Liver (tissue), 9 donors: ENCODE measurements around the gene CRY1. TPM values are rescaled to one million over a fixed set of nuclear protein-coding genes. Genes with fewer than 3 reads are reported as not detected.

Source experiments
- DNase-seq: peaks from one replicate; pipeline ENCODE4 v3.0.0-alpha.2; 2017; ENCODE audit warnings: low spot score
- H3K27ac ChIP-seq, 2 donors: one replicate each; pipeline ENCODE4 v1.7.0; 2013; ENCODE audit warnings: inconsistent platforms in 2 of 2, low read length in 2 of 2, control low read depth in 1 of 2, low read depth in 1 of 2, mild to moderate bottlenecking in 1 of 2
- H3K27me3 ChIP-seq, 4 donors: one replicate each; pipeline versions ENCODE4 v1.6.1 to v1.7.0; 2013; ENCODE audit warnings: low read length in 3 of 4, inconsistent platforms in 1 of 4, mild to moderate bottlenecking in 1 of 4, moderate library complexity in 1 of 4; ENCODE audit not compliant: control insufficient read depth in 4 of 4, insufficient read depth in 4 of 4
- H3K36me3 ChIP-seq, 4 donors: one replicate each; pipeline versions ENCODE4 v1.6.1 to v1.7.0; 2013; ENCODE audit warnings: low read length in 3 of 4, mild to moderate bottlenecking in 3 of 4, low read depth in 1 of 4, moderate library complexity in 1 of 4; ENCODE audit not compliant: control insufficient read depth in 4 of 4, insufficient read depth in 3 of 4
- H3K4me1 ChIP-seq, 4 donors: one replicate each; pipeline versions ENCODE4 v1.6.1 to v1.7.0; 2013; ENCODE audit warnings: low read length in 3 of 4, mild to moderate bottlenecking in 3 of 4, moderate library complexity in 1 of 4; ENCODE audit not compliant: control insufficient read depth in 4 of 4, insufficient read depth in 4 of 4
- H3K4me3 ChIP-seq, 3 donors: one replicate each; pipeline versions ENCODE4 v1.6.1 to v1.7.0; 2013; ENCODE audit warnings: low read length in 3 of 3, control low read depth in 1 of 3, low read depth in 1 of 3, mild to moderate bottlenecking in 1 of 3
- H3K9ac ChIP-seq, 2 donors: one replicate each; pipeline ENCODE4 v1.7.0; 2013; ENCODE audit warnings: low read length in 2 of 2, mild to moderate bottlenecking in 2 of 2, moderate library complexity in 2 of 2, control low read depth in 1 of 2, low read depth in 1 of 2
- H3K9me3 ChIP-seq, 4 donors: one replicate each; pipeline versions ENCODE4 v1.6.1 to v1.7.0; 2013; ENCODE audit warnings: low read length in 3 of 4; ENCODE audit not compliant: control insufficient read depth in 4 of 4
- CTCF ChIP-seq: fragments of 150-350 bp; IDR thresholded peaks from 2 replicates; pipeline ENCODE4 v1.5.1; 2017; ENCODE audit warnings: improper control_type of control experiment, low read depth, low read length; ENCODE audit not compliant: missing input control
- EGR1 ChIP-seq, 2 donors: IDR thresholded peaks; 2 replicates each; pipeline ENCODE4 v1.6.1; 2016 to 2018; ENCODE audit warnings: antibody characterized with exemption in 2 of 2, low read depth in 2 of 2
- FOXA1 ChIP-seq: IDR thresholded peaks from 2 replicates; pipeline ENCODE4 v1.6.1; 2016; ENCODE audit warnings: antibody characterized with exemption
- FOXA2 ChIP-seq: IDR thresholded peaks from 2 replicates; pipeline ENCODE4 v1.6.1; 2016; ENCODE audit warnings: antibody characterized with exemption
- GABPA ChIP-seq, 2 donors: IDR thresholded peaks in 1 of 2; conservative IDR thresholded peaks in 1 of 2; 2 replicates each; pipeline ENCODE4 v1.6.1; 2016; ENCODE audit warnings: antibody characterized with exemption in 2 of 2, mild to moderate bottlenecking in 1 of 2, moderate library complexity in 1 of 2
- HNF4A ChIP-seq, 2 donors: conservative IDR thresholded peaks; 2 replicates each; pipeline ENCODE4 v1.6.1; 2016; ENCODE audit warnings: antibody characterized with exemption in 2 of 2, mild to moderate bottlenecking in 2 of 2
- HNF4G ChIP-seq: IDR thresholded peaks from 2 replicates; pipeline ENCODE4 v1.6.1; 2016; ENCODE audit warnings: antibody characterized with exemption
- JUND ChIP-seq, 2 donors: IDR thresholded peaks; 2 replicates each; pipeline ENCODE4 v1.6.1; 2016; ENCODE audit warnings: antibody characterized with exemption in 2 of 2
- MAX ChIP-seq: IDR thresholded peaks from 2 replicates; pipeline ENCODE4 v1.6.1; 2016; ENCODE audit warnings: antibody characterized with exemption
- NR2F2 ChIP-seq: IDR thresholded peaks from 2 replicates; pipeline ENCODE4 v1.6.1; 2016; ENCODE audit warnings: antibody characterized with exemption
- RAD21 ChIP-seq, 2 donors: IDR thresholded peaks; 2 replicates each; pipeline ENCODE4 v1.6.1; 2016; ENCODE audit warnings: antibody characterized with exemption in 2 of 2, mild to moderate bottlenecking in 2 of 2
- REST ChIP-seq: IDR thresholded peaks from 2 replicates; pipeline ENCODE4 v1.6.1; 2016; ENCODE audit warnings: antibody characterized with exemption, mild to moderate bottlenecking
- RXRA ChIP-seq, 2 donors: IDR thresholded peaks; 2 replicates each; pipeline ENCODE4 v1.6.1; 2017 to 2018; ENCODE audit warnings: antibody characterized with exemption in 2 of 2, mild to moderate bottlenecking in 1 of 2
- SP1 ChIP-seq: IDR thresholded peaks from 2 replicates; pipeline ENCODE4 v1.6.1; 2018; ENCODE audit warnings: antibody characterized with exemption, mild to moderate bottlenecking
- TAF1 ChIP-seq: conservative IDR thresholded peaks from 2 replicates; pipeline ENCODE4 v1.6.1; 2016; ENCODE audit warnings: antibody characterized with exemption, mild to moderate bottlenecking
- YY1 ChIP-seq: IDR thresholded peaks from 2 replicates; pipeline ENCODE4 v1.6.1; 2016; ENCODE audit warnings: antibody characterized with exemption, mild to moderate bottlenecking
- WGBS: extraction: QIAGEN DNeasy Blood & Tissue Kit; methylation state at CpG from one replicate; pipeline ENCODE4 v1.1.7; 2013; 5-methylcytosine and 5-hydroxymethylcytosine counted together
- polyA plus RNA-seq, 2 donors: library from polyadenylated mRNA; stranded (reverse) in 1 of 2; unstranded in 1 of 2; fragments of 200-250 nt in 1 of 2; fragments of >200 nt in 1 of 2; fragmentation: Nextera tagmentation in 1 of 2; extraction: Ambion mirVana in 1 of 2; gene quantifications; one replicate each; pipeline versions ENCODE4 v1.2.1 to v1.2.3, GENCODE V29; 2013 to 2015
- total RNA-seq, 2 donors: library from RNA; depleted of rRNA; stranded (reverse); fragments of >200 nt; gene quantifications; one replicate each; pipeline ENCODE4 v1.2.3, GENCODE V29; 2014
- TF ChIP-seq, protein P1 (sequence below): IDR thresholded peaks from 2 replicates; pipeline ENCODE4 v1.6.1; 2016; ENCODE audit warnings: antibody characterized with exemption
- TF ChIP-seq, protein P2 (sequence below): IDR thresholded peaks from 2 replicates; pipeline ENCODE4 v1.6.1; 2016; ENCODE audit warnings: antibody characterized with exemption
- donor health status: healthy.
- donor health status: healthy.
- donor health status: healthy.
- donor health status: healthy.
- donor health status: healthy.

The CRY1 gene
- total and polyA plus RNA-seq, 4 donors: 5.7 to 16.6 (median 10.1) TPM

GRCh38 chr12:106980944-106981343 lies 112.4 kb downstream of the CRY1 start:
- no peak for DNase-seq
- no peaks in the 10 kb centered on the region for H3K9me3 ChIP-seq
- H3K27ac ChIP-seq: peak overlapping the region in 1 of 2 donors; percentile 6
- H3K4me3 ChIP-seq: no peak overlapping the region
- no peak for TF ChIP-seq RAD21 (IDR thresholded peaks at IDR 0.05)
- no peak for TF ChIP-seq FOXA2
- TF ChIP-seq JUND (IDR thresholded peaks at IDR 0.05): no peak
- peaks cover 0 to 3% (median 1%) of the 10 kb centered on the region in 4 donors for H3K36me3 ChIP-seq
- H3K4me1 ChIP-seq: peaks cover 16 to 39% (median 25%) of the 10 kb centered on the region in 4 donors
- no peak overlapping the region for H3K9ac ChIP-seq
- H3K27me3 ChIP-seq: no peaks in the 10 kb centered on the region
- WGBS: 92% methylated on average over 7 of the region's 7 CpGs

DNA sequence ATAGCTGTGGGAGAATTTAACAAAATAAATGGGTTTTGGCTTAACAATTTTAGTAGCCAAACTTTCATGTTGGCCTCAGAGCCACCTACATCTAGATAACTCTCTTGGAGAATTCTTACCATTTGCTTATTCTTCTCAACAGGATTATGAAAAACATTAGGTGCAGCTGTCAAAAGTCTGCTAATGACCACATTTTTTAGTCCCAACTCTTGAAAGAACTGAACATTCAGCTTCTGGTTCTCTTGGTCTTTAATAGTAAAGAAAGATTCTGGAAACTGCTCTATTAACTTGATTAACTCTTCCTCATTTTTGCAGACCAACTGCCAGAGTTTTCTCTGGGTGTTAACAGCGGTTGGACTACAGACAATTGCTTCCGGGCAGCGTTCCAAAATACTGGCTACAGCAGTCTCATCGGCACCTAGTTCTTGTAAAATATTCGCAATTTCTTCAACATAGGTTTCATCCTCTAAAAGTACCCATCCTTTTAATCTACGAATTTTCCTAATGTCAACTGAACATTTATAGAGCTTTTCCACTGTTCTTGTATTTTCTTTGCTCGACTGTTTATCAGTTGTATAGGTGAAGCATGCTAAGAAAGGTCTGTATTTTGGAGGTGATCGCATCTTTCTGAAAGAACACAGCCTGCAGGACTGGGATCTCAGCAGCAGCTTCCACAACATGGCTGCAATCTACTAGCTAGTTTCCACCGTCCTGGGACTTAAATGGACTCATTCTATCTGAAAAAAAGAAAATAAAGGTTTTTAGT lies 115.1 kb downstream of the CRY1 start:
- H3K27me3 ChIP-seq: no peaks in the 10 kb centered on the region
- 36% methylated on average over 9 of the region's 9 CpGs for WGBS
- peaks cover 20 to 52% (median 28%) of the 10 kb centered on the region in 4 donors for H3K4me1 ChIP-seq
- H3K27ac ChIP-seq: peak overlapping the region; percentile 11 to 46
- H3K9me3 ChIP-seq: no peaks in the 10 kb centered on the region
- no peak overlapping the region for H3K9ac ChIP-seq
- TF ChIP-seq CTCF: no peak
- TF ChIP-seq NR2F2: no peak
- no peak for TF ChIP-seq SP1
- TF ChIP-seq, protein P1, sequence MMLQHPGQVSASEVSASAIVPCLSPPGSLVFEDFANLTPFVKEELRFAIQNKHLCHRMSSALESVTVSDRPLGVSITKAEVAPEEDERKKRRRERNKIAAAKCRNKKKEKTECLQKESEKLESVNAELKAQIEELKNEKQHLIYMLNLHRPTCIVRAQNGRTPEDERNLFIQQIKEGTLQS: no peak
- TF ChIP-seq YY1: no peak
- TF ChIP-seq EGR1 (IDR thresholded peaks at IDR 0.05; ENCODE audit: low read depth in 2 of 2): no peak
- TF ChIP-seq FOXA2: no peak
- TF ChIP-seq GABPA (IDR thresholded peaks at IDR 0.05 in 1 of 2, conservative IDR thresholded peaks at IDR 0.05 in 1 of 2): no peak
- TF ChIP-seq JUND (IDR thresholded peaks at IDR 0.05): no peak
- no peak for TF ChIP-seq HNF4A (conservative IDR thresholded peaks at IDR 0.05)
- TF ChIP-seq RXRA (IDR thresholded peaks at IDR 0.05): no peak
- TF ChIP-seq HNF4G: no peak
- TF ChIP-seq MAX: no peak
- TF ChIP-seq, protein P2, sequence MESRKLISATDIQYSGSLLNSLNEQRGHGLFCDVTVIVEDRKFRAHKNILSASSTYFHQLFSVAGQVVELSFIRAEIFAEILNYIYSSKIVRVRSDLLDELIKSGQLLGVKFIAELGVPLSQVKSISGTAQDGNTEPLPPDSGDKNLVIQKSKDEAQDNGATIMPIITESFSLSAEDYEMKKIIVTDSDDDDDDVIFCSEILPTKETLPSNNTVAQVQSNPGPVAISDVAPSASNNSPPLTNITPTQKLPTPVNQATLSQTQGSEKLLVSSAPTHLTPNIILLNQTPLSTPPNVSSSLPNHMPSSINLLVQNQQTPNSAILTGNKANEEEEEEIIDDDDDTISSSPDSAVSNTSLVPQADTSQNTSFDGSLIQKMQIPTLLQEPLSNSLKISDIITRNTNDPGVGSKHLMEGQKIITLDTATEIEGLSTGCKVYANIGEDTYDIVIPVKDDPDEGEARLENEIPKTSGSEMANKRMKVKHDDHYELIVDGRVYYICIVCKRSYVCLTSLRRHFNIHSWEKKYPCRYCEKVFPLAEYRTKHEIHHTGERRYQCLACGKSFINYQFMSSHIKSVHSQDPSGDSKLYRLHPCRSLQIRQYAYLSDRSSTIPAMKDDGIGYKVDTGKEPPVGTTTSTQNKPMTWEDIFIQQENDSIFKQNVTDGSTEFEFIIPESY: no peak
- TF ChIP-seq REST: no peak
- no peak for TF ChIP-seq TAF1
- TF ChIP-seq FOXA1: no peak
- TF ChIP-seq RAD21 (IDR thresholded peaks at IDR 0.05): no peak
- no peak overlapping the region for H3K4me3 ChIP-seq
- peaks cover 0 to 3% (median 0%) of the 10 kb centered on the region in 4 donors for H3K36me3 ChIP-seq
- no peak for DNase-seq
